Measurements from ENCODE around the gene TBC1D22B. TPM values are rescaled to one million over a fixed set of nuclear protein-coding genes. Genes with fewer than 3 reads are reported as not detected.

Gene TBC1D22B
- total and polyA plus RNA-seq, 2 of the 13 experiments (the other 11 are each of a cell fraction or from before 2014, with no cell fraction given) = 9.7 to 12.9 TPM

- TF ChIP-seq HMGXB4 (CRISPR knock-in tag; IDR thresholded peaks at IDR 0.05; ENCODE audit: borderline replicate concordance in 1 of 2, low read depth in 1 of 2) = no peak
- TF ChIP-seq ATF7-NPFF (CRISPR knock-in tag; IDR thresholded peaks at IDR 0.05; ENCODE audit: low read depth) = no peak
- no peak for TF ChIP-seq NR1H2 (CRISPR knock-in tag; IDR thresholded peaks at IDR 0.05; ENCODE audit: borderline replicate concordance, low read depth)
- TF ChIP-seq TFE3 (CRISPR knock-in tag; IDR thresholded peaks at IDR 0.05) = no peak
- TF ChIP-seq TAF15 (IDR thresholded peaks at IDR 0.05; ENCODE audit: low read depth, low read length, poor library complexity, severe bottlenecking) = no peak
- no peak for TF ChIP-seq MIER3 (CRISPR knock-in tag; IDR thresholded peaks at IDR 0.05; ENCODE audit: borderline replicate concordance)
Observed at GRCh38 chr6:37265860-37266259, 8.3 kb downstream of the TBC1D22B start (continued).

GRCh38 chr6:37269105-37269504, 11.5 kb downstream of the TBC1D22B start:
- ATAC-seq = no peak
- 85% methylated on average over 2 of the region's 2 CpGs for WGBS (ENCODE audit: low lambda C conversion rate)
- POLR2A ChIA-PET = no interaction called here
- no peak for TF ChIP-seq SRSF1 (optimal IDR thresholded peaks at IDR 0.05; ENCODE audit: low read depth, low read length)
- TF ChIP-seq ETV6 (CRISPR knock-in tag; conservative IDR thresholded peaks at IDR 0.05) = no peak
- no peak for TF ChIP-seq ARID5B (CRISPR knock-in tag; IDR thresholded peaks at IDR 0.05)
- no peak for TF ChIP-seq HMGXB4 (CRISPR knock-in tag; IDR thresholded peaks at IDR 0.05; ENCODE audit: borderline replicate concordance in 1 of 2, low read depth in 1 of 2)
- no peak for TF ChIP-seq ZNF674 (CRISPR knock-in tag; IDR thresholded peaks at IDR 0.05; ENCODE audit: low read depth)
- no peak for TF ChIP-seq ZNF101 (CRISPR knock-in tag; IDR thresholded peaks at IDR 0.05; ENCODE audit: borderline replicate concordance, low read depth)
- no peak for TF ChIP-seq HOXA5 (CRISPR knock-in tag; IDR thresholded peaks at IDR 0.05)
- TF ChIP-seq ZNF749 (CRISPR knock-in tag; IDR thresholded peaks at IDR 0.05; ENCODE audit: borderline replicate concordance) = no peak
- no peak for TF ChIP-seq ZNF20 (CRISPR knock-in tag; IDR thresholded peaks at IDR 0.05)

More at GRCh38 chr6:37269105-37269504, 11.5 kb downstream of the TBC1D22B start:
- no peaks in the 10 kb centered on the region for H4K20me1 ChIP-seq (ENCODE audit: insufficient read depth, low read length)
- CTCF ChIA-PET (ENCODE audit: low intra/inter-chr PET ratio, low total read pairs) = no interaction called here
- H3K27me3 ChIP-seq (ENCODE audit: control insufficient read depth in 1 of 2, insufficient read depth in 2 of 2, low read length in 2 of 2) = no peaks in the 10 kb centered on the region
- no peak overlapping the region for H3K4me3 ChIP-seq (replicated peaks in 1 of 3; ENCODE audit: insufficient read depth in 1 of 3, low read depth in 2 of 3, low read length in 3 of 3)
- H3K9ac ChIP-seq (ENCODE audit: insufficient read depth, low read depth, low read length) = no peak overlapping the region
- no peaks in the 10 kb centered on the region for H3K9me3 ChIP-seq (ENCODE audit: low read length)
- no peak overlapping the region for H3K4me2 ChIP-seq (ENCODE audit: low read depth, low read length)
- no peak for FAIRE-seq
- H3K27ac ChIP-seq (ENCODE audit: extremely low read length, insufficient read depth, low read length) = no peak overlapping the region
- DNase-seq (ENCODE audit: low spot score) = no peak
- no peaks in the 10 kb centered on the region for H3K4me1 ChIP-seq (ENCODE audit: insufficient read depth, low read length)
- intact Hi-C loops (cut with micrococcal nuclease; ENCODE audit: unreplicated experiment) = no loop called here
- in situ Hi-C loops (cut with HindIII; ENCODE audit: extremely low pct_ligation_motif_present, low pct_unique_long_range_greater_than_20kb) = no loop called here
- H2AFZ ChIP-seq (ENCODE audit: low read length) = no peak overlapping the region
- H3K36me3 ChIP-seq (replicated peaks in 1 of 2; ENCODE audit: control insufficient read depth in 1 of 2, insufficient read depth in 2 of 2, low read length in 2 of 2) = peaks cover 6 to 24% of the 10 kb centered on the region in 2 experiments
- BruUV-seq (replicated peaks) = no TSS peak
- peaks cover 21% of the 10 kb centered on the region for H3K79me2 ChIP-seq (ENCODE audit: insufficient read depth, low read length)

Measured in HepG2 (cell line).